Chondrocyte (in vitro differentiated cells): ENCODE data around the gene PERP. TPM values are rescaled to one million over a fixed set of nuclear protein-coding genes. Genes with fewer than 3 reads are reported as not detected.
"Not testable (repeated sequence)": the region's sequence is repeated elsewhere in the genome, so short reads cannot be mapped to it uniquely, and the experiment has no call there.

Experiments used
- DNase-seq: peaks from one replicate; pipeline ENCODE4 v3.0.0; 2021; ENCODE audit warnings: mixed read lengths, low spot score
- H3K27ac Mint-ChIP-seq: one replicate; pipeline ENCODE4 v1.8.0; 2021; ENCODE audit warnings: mild to moderate bottlenecking, moderate library complexity, mixed read lengths; ENCODE audit not compliant: unreplicated experiment
- H3K27me3 Mint-ChIP-seq: 2 replicates; pipeline ENCODE4 v1.8.0; 2021; ENCODE audit warnings: low read depth, mixed read lengths
- H3K36me3 Mint-ChIP-seq: 2 replicates; pipeline ENCODE4 v1.8.0; 2021; ENCODE audit warnings: low read depth, mixed read lengths
- H3K4me1 Mint-ChIP-seq: 2 replicates; pipeline ENCODE4 v1.8.0; 2021; ENCODE audit warnings: low read depth, mild to moderate bottlenecking, mixed read lengths
- H3K4me3 Mint-ChIP-seq: one replicate; pipeline ENCODE4 v1.8.0; 2021; ENCODE audit warnings: mild to moderate bottlenecking, moderate library complexity, mixed read lengths; ENCODE audit not compliant: unreplicated experiment
- H3K9me3 Mint-ChIP-seq: 2 replicates; pipeline ENCODE4 v1.8.0; 2021; ENCODE audit warnings: low read depth, mixed read lengths
- CTCF ChIP-seq: fragments of 200-600 bp; sonication (generic); IDR thresholded peaks from 2 replicates; pipeline ENCODE4 v1.5.0; 2021; ENCODE audit warnings: antibody characterized with exemption, mild to moderate bottlenecking, moderate library complexity
- total RNA-seq: library from RNA; stranded (reverse); gene quantifications from 3 replicates; pipeline ENCODE4 v1.2.1, GENCODE V29; 2021

The PERP gene
- total RNA-seq, 1 donor from 2014 or later: 53.6 TPM

GRCh38 chr6:138129190-138129589 is 22.0 kb upstream of the PERP start:
- H3K27ac Mint-ChIP-seq: no peak overlapping the region
- no peaks in the 10 kb centered on the region for H3K4me1 Mint-ChIP-seq
- H3K27me3 Mint-ChIP-seq: peaks cover 14% of the 10 kb centered on the region
- no peak for TF ChIP-seq CTCF
- H3K36me3 Mint-ChIP-seq: peaks cover 2% of the 10 kb centered on the region
- DNase-seq: no peak
- peaks cover 15% of the 10 kb centered on the region for H3K9me3 Mint-ChIP-seq
- no peak overlapping the region for H3K4me3 Mint-ChIP-seq

GRCh38 chr6:138128096-138128495 is 20.9 kb upstream of the PERP start:
- no peaks in the 10 kb centered on the region for H3K4me1 Mint-ChIP-seq
- H3K9me3 Mint-ChIP-seq: peaks cover 16% of the 10 kb centered on the region
- H3K36me3 Mint-ChIP-seq: peaks cover 2% of the 10 kb centered on the region
- H3K4me3 Mint-ChIP-seq: no peak overlapping the region
- DNase-seq: no peak
- H3K27me3 Mint-ChIP-seq: peaks cover 12% of the 10 kb centered on the region
- TF ChIP-seq CTCF: no peak
- no peak overlapping the region for H3K27ac Mint-ChIP-seq

DNA sequence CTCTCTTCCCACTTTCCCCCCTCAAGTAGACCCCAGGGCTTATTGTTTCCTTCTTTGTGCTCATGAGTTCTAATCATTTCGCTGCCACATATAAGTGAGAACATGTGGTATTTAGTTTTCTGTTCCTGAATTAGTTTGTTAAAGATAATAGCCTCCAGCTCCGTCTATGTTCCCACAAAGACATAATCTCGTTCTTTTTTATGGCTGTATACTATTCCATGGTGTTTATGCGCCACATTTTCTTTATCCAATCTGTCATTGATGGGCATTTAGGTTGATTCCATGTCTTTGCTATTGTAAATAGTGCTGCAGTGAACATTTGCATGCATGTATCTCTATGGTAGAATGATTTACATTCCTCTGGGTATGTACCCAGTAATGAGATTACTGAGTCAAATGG is 16.9 kb upstream of the PERP start:
- Mint-ChIP-seq H3K9me3 (peaks cover 19% of the 10 kb centered on the region), H3K27ac (no peak overlapping the region), H3K36me3 (peaks cover 2% of the 10 kb centered on the region), H3K4me1 (no peaks in the 10 kb centered on the region), H3K4me3 (no peak overlapping the region), H3K27me3 (peaks cover 20% of the 10 kb centered on the region)
- no peak for DNase-seq
- no peak for TF ChIP-seq CTCF

GRCh38 chr6:138119976-138120375 is 12.8 kb upstream of the PERP start:
- Mint-ChIP-seq H3K27me3 (peaks cover 25% of the 10 kb centered on the region), H3K27ac (no peak overlapping the region)
- no peak for DNase-seq

GRCh38 chr6:138119229-138119628 is 12.0 kb upstream of the PERP start:
- not testable (repeated sequence) for DNase-seq, H3K9me3 Mint-ChIP-seq, H3K4me3 Mint-ChIP-seq, H3K36me3 Mint-ChIP-seq, H3K4me1 Mint-ChIP-seq, H3K27ac Mint-ChIP-seq
- H3K27me3 Mint-ChIP-seq: peaks cover 32% of the 10 kb centered on the region

More at GRCh38 chr6:138119976-138120375, 12.8 kb upstream of the PERP start:
- H3K36me3 Mint-ChIP-seq: peaks cover 2% of the 10 kb centered on the region
- H3K4me1 Mint-ChIP-seq: peaks cover 3% of the 10 kb centered on the region
- no peak for TF ChIP-seq CTCF
- peaks cover 13% of the 10 kb centered on the region for H3K9me3 Mint-ChIP-seq
- H3K4me3 Mint-ChIP-seq: no peak overlapping the region

DNA sequence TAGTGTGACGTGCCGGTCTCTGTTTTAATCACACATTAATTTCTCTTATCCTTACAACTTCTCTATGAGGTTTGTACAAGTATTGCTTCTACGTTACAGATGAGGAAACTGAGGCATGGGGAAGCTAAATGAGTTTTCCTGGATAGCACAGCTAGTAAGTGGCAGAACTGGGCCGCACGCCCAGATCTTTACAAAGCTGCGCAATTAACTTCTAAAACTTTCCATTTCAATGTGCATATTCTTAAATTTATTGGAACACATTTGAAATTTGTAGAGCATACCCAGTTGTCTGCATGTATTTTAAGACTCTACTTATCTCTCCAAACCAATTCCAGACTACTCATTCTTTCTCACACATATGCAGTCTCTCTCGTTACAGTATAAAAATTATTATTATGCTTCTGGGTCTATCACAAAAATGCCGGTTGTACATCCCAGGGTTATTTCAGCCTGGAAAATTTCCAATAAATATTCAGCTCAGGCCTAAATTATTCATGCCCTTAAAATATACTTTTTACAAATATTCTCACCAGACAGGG is 10.2 kb upstream of the PERP start:
- peaks cover 32% of the 10 kb centered on the region for H3K27me3 Mint-ChIP-seq

More for the DNA sequence above, 10.2 kb upstream of the PERP start:
- Mint-ChIP-seq H3K27ac (no peak overlapping the region), H3K4me1 (peaks cover 3% of the 10 kb centered on the region), H3K9me3 (peaks cover 3% of the 10 kb centered on the region), H3K36me3 (no peaks in the 10 kb centered on the region), H3K4me3 (no peak overlapping the region)
- TF ChIP-seq CTCF: no peak
- no peak for DNase-seq
